Mesenchymal stem cell (in vitro differentiated cells and primary cell): ENCODE results near the gene NKIRAS2.

Experiments
- DNase-seq: peaks from one replicate; pipeline ENCODE4 v3.0.0-alpha.2; 2013
- H2AFZ ChIP-seq: one replicate; pipeline ENCODE4 v1.6.1; 2013; ENCODE audit warnings: low read depth, mild to moderate bottlenecking, control low read depth, inconsistent platforms, low read length, moderate library complexity
- H2AK5ac ChIP-seq: 2 replicates; pipeline ENCODE4 v1.6.1; 2013; ENCODE audit warnings: low read length, moderate library complexity, mild to moderate bottlenecking, inconsistent platforms; ENCODE audit not compliant: severe bottlenecking
- H2BK120ac ChIP-seq: one replicate; pipeline ENCODE4 v1.6.1; 2013; ENCODE audit warnings: low read depth, mild to moderate bottlenecking, inconsistent platforms, low read length, moderate library complexity
- H2BK12ac ChIP-seq, 2 experiments: one replicate each; pipeline ENCODE4 v1.6.1; 2013; ENCODE audit warnings: inconsistent platforms in 2 of 2, low read length in 2 of 2, mild to moderate bottlenecking in 2 of 2, moderate library complexity in 2 of 2, control low read depth in 1 of 2
- H2BK15ac ChIP-seq: one replicate; pipeline ENCODE4 v1.6.1; 2013; ENCODE audit warnings: mild to moderate bottlenecking, low read depth, inconsistent platforms; ENCODE audit not compliant: poor library complexity, severe bottlenecking
- H2BK5ac ChIP-seq: 2 replicates; pipeline ENCODE4 v1.6.1; 2013; ENCODE audit warnings: low read depth, mild to moderate bottlenecking, low read length, control low read depth, inconsistent platforms; ENCODE audit not compliant: poor library complexity, severe bottlenecking
- H3K14ac ChIP-seq, 2 experiments: one replicate each; pipeline ENCODE4 v1.6.1; 2013; ENCODE audit warnings: inconsistent platforms in 2 of 2, low read length in 2 of 2, control low read depth in 1 of 2, mild to moderate bottlenecking in 1 of 2, moderate library complexity in 1 of 2
- H3K18ac ChIP-seq, 2 experiments: one replicate each; pipeline ENCODE4 v1.6.1; 2013; ENCODE audit warnings: inconsistent platforms in 2 of 2, low read length in 2 of 2, control low read depth in 1 of 2, low read depth in 1 of 2, mild to moderate bottlenecking in 1 of 2
- H3K23ac ChIP-seq, 2 experiments: one replicate each; pipeline ENCODE4 v1.6.1; 2013; ENCODE audit warnings: inconsistent platforms in 2 of 2, low read length in 2 of 2, mild to moderate bottlenecking in 2 of 2, moderate library complexity in 2 of 2, control low read depth in 1 of 2
- H3K27ac ChIP-seq: 2 replicates; pipeline ENCODE4 v1.5.1; 2013; ENCODE audit warnings: mild to moderate bottlenecking, moderate library complexity, low read length, control low read depth, inconsistent platforms; ENCODE audit not compliant: poor library complexity, severe bottlenecking
- H3K27me3 ChIP-seq, 2 experiments: 2 replicates each; pipeline versions ENCODE4 v1.6.1 to v1.7.0; 2013; ENCODE audit warnings: low read length in 2 of 2, mild to moderate bottlenecking in 2 of 2, moderate library complexity in 2 of 2, control low read depth in 1 of 2, inconsistent platforms in 1 of 2; ENCODE audit not compliant: control insufficient read depth in 1 of 2, insufficient read depth in 1 of 2
- H3K36me3 ChIP-seq, 2 experiments: 2 replicates each; pipeline versions ENCODE4 v1.6.1 to v1.7.0; 2013; ENCODE audit warnings: low read length in 2 of 2, control low read depth in 1 of 2, inconsistent platforms in 1 of 2, low read depth in 1 of 2, mild to moderate bottlenecking in 1 of 2; ENCODE audit not compliant: insufficient read depth in 2 of 2, control insufficient read depth in 1 of 2
- H3K4ac ChIP-seq, 2 experiments: one replicate each; pipeline ENCODE4 v1.6.1; 2013; ENCODE audit warnings: inconsistent platforms in 2 of 2, low read length in 2 of 2, mild to moderate bottlenecking in 2 of 2, moderate library complexity in 2 of 2, control low read depth in 1 of 2, low read depth in 1 of 2
- H3K4me1 ChIP-seq: 2 replicates; pipeline ENCODE4 v1.6.1; 2013; ENCODE audit warnings: low read depth, low read length, control low read depth; ENCODE audit not compliant: control insufficient read depth, insufficient read depth
- H3K4me2 ChIP-seq: 2 replicates; pipeline ENCODE4 v1.6.1; 2013; ENCODE audit warnings: low read length, mild to moderate bottlenecking, inconsistent platforms; ENCODE audit not compliant: poor library complexity, severe bottlenecking
- H3K4me3 ChIP-seq, 2 experiments: 2 replicates each; pipeline versions ENCODE4 v1.5.1 to v1.7.0; 2013; ENCODE audit warnings: low read length in 2 of 2, mild to moderate bottlenecking in 2 of 2, control low read depth in 1 of 2, low read depth in 1 of 2; ENCODE audit not compliant: insufficient read depth in 1 of 2
- H3K79me1 ChIP-seq: replicated peaks from 2 replicates; pipeline ENCODE4 v1.6.1; 2013; ENCODE audit warnings: mild to moderate bottlenecking, control low read depth, low read length, inconsistent platforms; ENCODE audit not compliant: poor library complexity, severe bottlenecking
- H3K9ac ChIP-seq: 2 replicates; pipeline ENCODE4 v1.7.0; 2013; ENCODE audit warnings: mild to moderate bottlenecking, low read length, moderate library complexity
- H3K9me3 ChIP-seq: 2 replicates; pipeline ENCODE4 v1.7.0; 2013; ENCODE audit warnings: mild to moderate bottlenecking, low read length; ENCODE audit not compliant: control insufficient read depth
- H4K8ac ChIP-seq: one replicate; pipeline ENCODE4 v1.6.1; 2013; ENCODE audit warnings: inconsistent platforms, mild to moderate bottlenecking, low read length, moderate library complexity
- H4K91ac ChIP-seq: one replicate; pipeline ENCODE4 v1.6.1; 2013; ENCODE audit warnings: mild to moderate bottlenecking, low read length, inconsistent platforms
- WGBS: methylation state at CpG from one replicate; pipeline ENCODE4 v1.1.7; 2013; ENCODE audit warnings: mixed read lengths; 5-methylcytosine and 5-hydroxymethylcytosine counted together

NKIRAS2 gene

DNA sequence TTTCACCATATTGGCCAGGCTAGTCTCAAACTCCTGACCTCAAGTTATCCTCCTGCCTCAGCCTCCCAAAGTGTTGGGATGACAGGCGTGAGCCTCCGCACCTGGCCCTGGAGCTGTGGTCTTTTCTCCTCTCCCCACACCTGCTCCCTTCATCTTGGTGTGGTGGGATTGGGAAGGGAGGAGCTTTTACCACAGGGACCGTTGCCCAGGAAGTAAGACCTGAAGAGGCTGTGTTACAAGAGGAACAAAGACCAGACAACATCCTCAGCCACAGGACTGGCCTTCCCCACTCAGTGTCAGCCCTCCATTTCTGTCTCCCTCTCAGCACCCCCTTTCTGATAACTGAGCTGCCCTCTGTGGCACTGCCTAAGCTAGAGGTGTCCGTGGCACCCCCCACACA is 39.9 kb downstream of the NKIRAS2 start:
- 58% methylated on average over 2 of the region's 4 CpGs for WGBS
- no peaks in the 10 kb centered on the region for H3K9me3 ChIP-seq

DNA sequence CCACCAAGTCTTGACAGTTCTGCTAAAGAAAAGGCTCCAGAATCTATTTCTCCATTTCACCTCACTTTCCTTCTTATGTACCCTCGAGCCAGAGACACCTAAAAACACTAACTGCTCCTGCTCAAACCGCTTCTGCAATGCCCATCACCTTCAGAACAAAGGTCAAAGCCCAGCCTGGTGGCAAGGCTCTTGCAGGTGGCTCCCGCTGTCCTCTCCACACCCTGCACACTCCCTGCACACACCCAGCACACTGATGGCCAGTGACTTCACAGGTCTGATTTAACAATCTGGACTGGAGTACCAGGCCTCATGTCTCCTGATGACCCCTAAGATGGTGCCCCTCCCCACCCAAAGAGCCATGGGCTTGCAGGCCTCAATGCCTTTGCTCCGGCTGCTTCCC is 40.3 kb downstream of the NKIRAS2 start:
- Histone ChIP-seq H3K4ac (no peak overlapping the region), H3K27me3 (peaks cover 16 to 62% of the 10 kb centered on the region in 2 experiments), H2BK5ac (no peak overlapping the region), H3K79me1 (no peaks in the 10 kb centered on the region), H4K8ac (no peak overlapping the region), H3K4me2 (no peak overlapping the region), H3K18ac (no peak overlapping the region), H3K14ac (no peak overlapping the region), H3K4me3 (no peak overlapping the region), H2AK5ac (no peak overlapping the region), H4K91ac (no peak overlapping the region), H2BK15ac (no peak overlapping the region), H2BK12ac (no peak overlapping the region), H3K9me3 (no peaks in the 10 kb centered on the region), H3K9ac (no peak overlapping the region), H3K36me3 (no peaks in the 10 kb centered on the region), H3K23ac (no peak overlapping the region), H2BK120ac (no peak overlapping the region), H2AFZ (no peak overlapping the region), H3K4me1 (peaks cover 14% of the 10 kb centered on the region), H3K27ac (no peak overlapping the region)
- WGBS: 79% methylated on average over 4 of the region's 4 CpGs
- no peak for DNase-seq

More for the DNA sequence above, 39.9 kb downstream of the NKIRAS2 start:
- H3K18ac ChIP-seq: no peak overlapping the region
- no peak for DNase-seq
- no peak overlapping the region for H3K9ac ChIP-seq
- H4K8ac ChIP-seq: no peak overlapping the region
- no peaks in the 10 kb centered on the region for H3K79me1 ChIP-seq
- H2BK5ac ChIP-seq: no peak overlapping the region
- no peak overlapping the region for H3K4ac ChIP-seq
- H3K4me3 ChIP-seq: no peak overlapping the region
- peaks cover 14% of the 10 kb centered on the region for H3K4me1 ChIP-seq
- no peak overlapping the region for H3K23ac ChIP-seq
- H3K27me3 ChIP-seq: peaks cover 20 to 62% of the 10 kb centered on the region in 2 experiments
- H3K4me2 ChIP-seq: no peak overlapping the region
- no peak overlapping the region for H3K27ac ChIP-seq
- H3K14ac ChIP-seq: no peak overlapping the region
- no peak overlapping the region for H2AFZ ChIP-seq
- H2BK12ac ChIP-seq: no peak overlapping the region
- no peak overlapping the region for H2BK120ac ChIP-seq
- H2BK15ac ChIP-seq: no peak overlapping the region
- H3K36me3 ChIP-seq: no peaks in the 10 kb centered on the region
- H2AK5ac ChIP-seq: no peak overlapping the region
- H4K91ac ChIP-seq: no peak overlapping the region

DNA sequence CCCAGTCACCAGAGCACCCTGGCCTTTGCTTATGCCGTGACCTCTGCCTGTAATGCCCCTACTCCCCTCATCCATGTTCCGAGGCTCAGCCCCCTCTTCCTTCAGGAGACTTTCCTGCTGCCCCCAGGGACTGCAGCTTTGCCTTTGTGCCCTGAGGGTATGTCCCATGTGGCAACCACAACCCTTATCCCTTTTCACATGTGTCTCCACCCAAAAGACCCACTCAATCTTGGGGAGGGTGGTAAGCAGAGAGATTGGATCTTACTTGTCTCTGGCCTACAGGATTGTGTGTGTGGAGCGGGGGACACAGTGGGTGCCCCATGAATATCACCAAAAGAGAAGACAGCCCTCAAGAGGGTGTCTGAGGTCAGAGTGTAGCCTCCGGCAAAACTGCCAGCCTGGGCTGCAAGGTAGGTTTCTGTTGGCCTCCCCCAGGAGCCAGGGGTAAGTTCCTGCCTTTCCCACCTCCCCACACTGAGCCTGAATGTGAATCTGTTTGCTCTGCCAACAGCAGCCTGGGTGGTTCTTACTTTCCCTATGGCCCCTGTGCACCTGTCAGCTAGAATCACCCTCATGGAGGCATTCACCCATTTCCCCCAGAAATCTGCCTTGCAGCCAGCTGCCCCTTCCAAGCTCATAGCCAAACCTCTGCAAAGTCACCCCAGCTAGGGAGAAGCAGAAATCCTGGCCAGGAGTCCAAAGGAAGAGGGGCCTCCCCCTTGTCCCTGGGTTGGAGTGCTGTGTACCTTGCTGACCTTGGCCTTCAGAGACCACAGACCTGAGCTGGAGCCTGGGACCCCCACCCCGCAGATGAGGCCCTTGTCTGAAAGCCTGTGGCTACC is 42.0 kb downstream of the NKIRAS2 start:
- WGBS: 57% methylated on average over 4 of the region's 5 CpGs
- H4K8ac ChIP-seq: no peak overlapping the region
- peaks cover 5 to 58% of the 10 kb centered on the region in 2 experiments for H3K27me3 ChIP-seq

DNA sequence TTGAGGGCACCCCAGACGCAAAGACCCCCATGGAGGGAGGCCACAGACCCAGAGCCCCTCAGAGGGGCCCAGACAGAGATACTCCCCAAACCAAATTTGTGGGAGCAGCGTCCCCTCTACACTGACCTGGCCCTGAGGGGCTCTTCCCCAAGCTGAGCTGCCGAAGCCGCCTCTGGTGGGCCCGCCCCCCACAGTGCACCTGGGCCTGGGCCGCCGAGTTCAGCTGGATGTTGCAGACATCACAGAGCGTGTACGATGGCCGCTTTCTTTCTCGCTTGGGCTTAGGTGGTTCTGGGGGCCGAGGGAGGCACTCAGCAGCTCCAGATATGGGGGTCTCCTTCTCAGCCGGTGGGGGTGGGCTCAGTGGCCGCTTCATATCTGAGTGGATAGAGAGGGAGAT is 42.8 kb downstream of the NKIRAS2 start:
- H3K27ac ChIP-seq: no peak overlapping the region
- no peak overlapping the region for H3K18ac ChIP-seq
- peaks cover 7% of the 10 kb centered on the region for H3K4me1 ChIP-seq
- H2BK15ac ChIP-seq: no peak overlapping the region
- H2BK120ac ChIP-seq: no peak overlapping the region
- H3K27me3 ChIP-seq: peaks cover 5 to 65% of the 10 kb centered on the region in 2 experiments
- no peak overlapping the region for H2AFZ ChIP-seq
- no peak overlapping the region for H3K4ac ChIP-seq
- H3K9me3 ChIP-seq: no peaks in the 10 kb centered on the region
- no peak overlapping the region for H3K9ac ChIP-seq
- H3K14ac ChIP-seq: no peak overlapping the region
- H3K79me1 ChIP-seq: no peaks in the 10 kb centered on the region
- H3K4me2 ChIP-seq: no peak overlapping the region
- H2AK5ac ChIP-seq: no peak overlapping the region
- no peak overlapping the region for H2BK5ac ChIP-seq
- H3K4me3 ChIP-seq: no peak overlapping the region
- H2BK12ac ChIP-seq: no peak overlapping the region
- H3K36me3 ChIP-seq: no peaks in the 10 kb centered on the region
- H4K8ac ChIP-seq: no peak overlapping the region
- no peak overlapping the region for H3K23ac ChIP-seq
- no peak for DNase-seq
- no peak overlapping the region for H4K91ac ChIP-seq
- 91% methylated on average over 14 of the region's 14 CpGs for WGBS

More for the DNA sequence above, 42.0 kb downstream of the NKIRAS2 start:
- H2AK5ac ChIP-seq: no peak overlapping the region
- H2BK5ac ChIP-seq: no peak overlapping the region
- H3K79me1 ChIP-seq: no peaks in the 10 kb centered on the region
- DNase-seq: no peak
- peaks cover 7% of the 10 kb centered on the region for H3K4me1 ChIP-seq
- no peak overlapping the region for H3K14ac ChIP-seq
- no peak overlapping the region for H3K4me2 ChIP-seq
- H3K18ac ChIP-seq: no peak overlapping the region
- H2AFZ ChIP-seq: no peak overlapping the region
- H3K9ac ChIP-seq: no peak overlapping the region
- H3K27ac ChIP-seq: no peak overlapping the region
- no peak overlapping the region for H2BK12ac ChIP-seq
- H3K4ac ChIP-seq: no peak overlapping the region
- no peak overlapping the region for H4K91ac ChIP-seq
- H3K9me3 ChIP-seq: no peaks in the 10 kb centered on the region
- H2BK15ac ChIP-seq: no peak overlapping the region
- no peak overlapping the region for H2BK120ac ChIP-seq
- H3K23ac ChIP-seq: no peak overlapping the region
- H3K36me3 ChIP-seq: no peaks in the 10 kb centered on the region
- no peak overlapping the region for H3K4me3 ChIP-seq
